ENCODE data around the gene SMIM21.

Gene SMIM21

DNA sequence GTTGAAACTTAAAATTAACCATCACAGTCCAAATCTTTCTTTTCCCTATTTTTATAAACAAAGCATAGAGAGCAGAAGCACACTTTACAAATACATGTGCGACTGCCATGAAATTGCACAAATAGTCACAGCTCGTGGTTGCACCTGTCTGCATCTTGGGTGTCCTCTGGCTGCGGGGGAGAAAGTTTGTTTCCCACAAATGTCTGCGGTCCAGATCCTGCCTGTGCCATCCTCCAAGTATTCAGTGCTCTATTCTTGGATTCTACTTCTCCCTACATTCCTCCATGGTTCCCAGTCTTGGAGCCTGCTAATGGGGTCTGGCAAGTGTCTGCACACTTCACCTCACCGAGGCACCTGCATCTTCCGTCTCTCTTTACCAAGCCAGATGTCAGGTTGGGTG is 52.2 kb downstream of the SMIM21 start:
- no peak for DNase-seq

DNA sequence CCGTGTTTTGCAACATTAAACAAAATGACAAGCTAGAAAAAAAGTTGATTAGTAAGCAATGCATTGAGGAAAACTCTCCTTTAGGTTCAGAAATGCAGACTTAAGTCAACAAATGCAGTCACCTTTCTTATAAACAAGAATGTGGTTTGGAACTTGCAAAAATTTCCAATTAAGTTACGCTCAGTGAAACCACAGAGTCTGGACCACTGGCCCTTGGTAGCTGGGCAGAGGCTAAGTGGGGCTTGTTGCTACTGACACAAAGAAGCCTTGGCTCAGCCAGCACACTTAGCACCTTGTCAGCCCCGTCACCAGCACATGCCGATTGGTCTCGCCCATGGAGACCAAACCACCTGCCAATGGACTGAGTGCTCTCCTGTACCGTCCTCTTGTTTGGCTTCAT is 53.0 kb downstream of the SMIM21 start:
- DNase-seq = no peak

DNA sequence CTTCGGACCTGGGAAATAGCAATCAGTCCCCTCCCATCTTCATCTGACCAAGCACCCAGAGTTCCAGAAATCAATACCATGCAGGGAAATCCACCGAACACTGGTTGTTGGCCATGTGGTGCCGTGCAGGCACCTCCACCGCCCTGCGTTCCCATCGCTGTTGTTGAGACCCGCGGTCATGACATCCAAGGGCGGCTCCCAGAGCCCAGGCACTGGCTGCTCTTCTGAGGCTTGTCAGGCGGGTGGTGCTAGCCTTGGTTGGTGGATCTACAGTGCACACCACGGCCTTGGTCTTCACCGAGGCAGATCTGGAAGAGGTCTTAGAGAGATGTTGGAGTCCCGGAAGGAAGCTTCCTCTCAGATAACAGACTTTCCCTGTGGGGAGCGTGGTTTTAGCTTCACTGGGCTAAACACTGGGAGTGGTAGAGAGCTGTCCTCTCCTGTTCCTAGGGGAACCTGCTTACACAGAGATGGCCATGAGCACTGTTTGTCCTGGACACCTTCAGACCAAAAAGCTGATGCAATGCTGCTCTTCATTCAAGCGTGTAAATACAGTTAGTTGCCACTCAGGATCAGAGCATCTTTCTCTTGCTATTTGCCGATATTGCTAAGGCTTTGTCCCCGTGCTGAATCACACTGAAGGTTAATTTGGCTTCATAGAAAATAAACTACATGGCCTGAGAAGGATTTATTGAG is 58.3 kb downstream of the SMIM21 start:
- DNase-seq = no peak

DNA sequence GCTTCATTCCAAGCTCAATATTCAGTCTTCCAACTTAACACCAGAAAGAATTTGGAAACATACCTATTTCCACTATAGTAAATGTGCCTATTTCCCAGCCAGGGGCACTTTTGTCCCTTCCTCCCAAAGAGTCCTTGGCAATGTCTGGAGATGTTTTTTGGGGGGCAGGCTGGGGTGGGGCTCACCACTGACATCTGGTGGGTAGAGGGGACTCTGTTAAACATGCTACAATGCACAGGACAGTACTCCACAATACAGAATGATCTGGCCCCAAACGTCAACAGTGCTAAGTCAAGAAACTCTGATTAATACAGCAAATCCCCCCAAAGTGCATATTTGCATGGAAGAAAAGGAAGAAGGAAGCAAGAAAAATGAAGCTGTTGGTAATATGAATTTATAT is 61.7 kb downstream of the SMIM21 start:
- no peak for DNase-seq

DNA sequence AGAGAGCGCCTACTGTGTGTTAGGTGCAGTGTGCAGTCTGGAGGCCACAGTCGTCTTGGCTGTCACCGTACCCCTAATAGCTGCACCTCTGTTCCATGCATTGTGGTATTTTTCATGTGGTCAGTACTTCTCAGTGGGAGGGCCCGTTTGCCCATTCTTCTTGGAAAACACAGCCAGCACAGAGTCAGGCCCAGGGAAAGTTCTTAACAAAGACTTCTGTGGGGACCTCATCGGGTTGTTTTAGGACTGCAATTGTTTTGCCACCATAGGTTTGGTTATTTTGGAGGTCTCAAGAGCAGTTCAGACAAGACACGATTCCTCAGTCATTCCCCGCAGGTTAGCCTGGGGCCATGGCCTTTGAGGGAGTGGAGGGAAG is 62.3 kb downstream of the SMIM21 start:
- no peak for DNase-seq

DNA sequence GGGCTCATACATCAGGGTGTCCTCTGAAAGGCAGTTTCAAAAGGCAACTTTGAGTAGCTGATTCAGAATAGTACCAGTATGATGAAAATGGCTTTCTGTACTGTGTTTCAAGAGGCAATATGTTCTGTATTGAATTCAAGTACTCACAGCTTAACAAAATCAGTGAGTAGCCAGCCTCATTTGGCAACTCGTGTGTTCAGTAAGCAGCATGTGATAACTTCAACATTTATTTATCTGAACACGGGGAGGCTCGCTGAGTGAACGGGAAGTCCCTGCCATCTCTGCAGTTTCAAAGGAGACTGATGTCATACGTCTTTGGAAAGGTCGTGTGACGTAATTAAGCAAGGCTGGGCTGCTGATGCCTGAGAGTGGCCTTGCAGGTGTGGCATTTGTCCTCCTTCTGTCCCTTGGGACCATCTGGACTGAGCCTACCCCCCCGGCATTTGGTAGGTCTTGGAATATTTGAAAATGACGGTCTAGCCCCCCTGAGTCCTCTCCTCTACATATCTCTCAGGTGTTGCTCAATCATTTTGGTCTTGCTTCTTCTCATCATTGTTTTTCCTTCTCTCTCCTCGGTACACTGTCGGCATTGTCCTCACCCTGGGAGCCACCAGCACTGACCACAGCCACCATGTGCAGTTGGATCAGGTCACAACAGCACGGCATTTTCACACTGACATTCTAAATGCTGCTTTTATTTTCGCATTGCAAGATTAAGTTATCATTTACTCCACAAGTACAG is 62.8 kb downstream of the SMIM21 start:
- no peak for DNase-seq

DNA sequence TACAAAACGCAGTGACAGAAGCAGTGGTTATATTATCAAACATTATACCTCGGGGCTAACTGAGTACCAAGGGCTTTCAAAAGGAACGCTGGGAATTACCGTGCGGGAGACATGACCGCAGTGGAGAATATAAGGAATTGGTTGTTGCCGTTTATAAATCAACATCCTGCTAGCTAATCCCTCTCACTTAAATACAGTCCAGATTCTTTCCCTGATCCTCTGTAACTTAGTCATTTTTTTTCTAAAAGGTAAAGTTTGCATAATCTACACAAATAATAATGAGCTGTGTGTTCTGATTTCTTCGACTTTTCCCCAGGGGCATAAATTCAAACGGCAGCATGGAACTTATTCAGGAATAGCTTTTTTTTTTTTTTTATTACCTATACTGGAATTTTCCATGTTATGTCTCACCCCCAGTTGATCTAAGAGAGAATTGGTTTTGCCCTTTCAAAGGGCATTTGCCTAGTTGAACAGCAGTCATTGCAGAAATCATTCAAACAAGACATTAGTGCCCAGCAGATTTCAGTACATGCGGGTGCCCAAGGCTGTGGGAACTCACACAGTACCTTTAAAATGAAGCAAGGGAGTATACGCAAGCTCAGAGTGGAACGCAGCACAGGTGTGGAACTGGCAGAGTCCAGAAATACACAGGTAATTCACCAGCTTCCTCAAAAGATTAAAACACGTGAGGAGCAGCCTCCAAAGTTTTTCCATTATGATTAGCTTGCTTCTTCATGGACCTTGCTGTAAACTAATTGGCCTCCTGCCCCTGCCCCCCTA is 63.9 kb downstream of the SMIM21 start:
- DNase-seq = no peak

DNA sequence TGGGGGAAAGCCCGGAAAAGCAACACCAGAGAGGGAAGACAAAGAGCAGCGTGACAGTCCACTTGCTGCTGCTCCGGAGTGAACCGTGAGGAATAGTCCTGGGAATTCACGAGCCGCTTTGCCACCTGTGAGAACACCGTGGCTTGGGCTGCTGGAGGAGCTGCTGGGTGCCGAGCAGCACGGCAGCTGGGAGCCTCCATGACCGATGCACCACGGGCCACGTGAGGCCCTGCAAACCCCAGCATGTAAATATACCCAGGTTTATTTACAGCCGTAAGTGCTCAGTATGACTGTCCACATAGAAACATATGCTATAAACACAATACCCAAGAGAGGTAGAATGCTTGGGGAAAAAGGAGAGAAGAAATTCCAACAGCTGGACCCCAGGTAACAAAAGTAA is 65.1 kb downstream of the SMIM21 start:
- no peak for DNase-seq

DNA sequence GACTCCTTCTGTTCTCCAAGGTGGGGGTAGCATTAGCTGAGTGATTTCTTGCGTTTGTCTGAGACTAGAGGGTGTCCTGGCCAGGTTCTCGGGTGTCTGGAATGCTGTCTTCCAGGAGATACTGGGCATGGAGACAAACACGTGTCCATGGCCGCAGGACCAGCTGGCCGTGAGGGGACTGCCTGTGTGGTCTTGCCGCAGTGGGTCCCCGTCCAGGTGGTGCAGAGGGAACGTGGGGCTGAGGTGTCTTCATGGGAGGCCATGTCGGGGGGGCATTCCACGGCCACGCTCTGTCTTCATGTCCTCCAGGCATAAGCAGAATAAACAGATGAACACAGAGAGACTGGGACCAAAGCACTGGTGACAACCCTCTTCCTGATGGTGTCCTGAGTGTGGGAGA is 66.6 kb downstream of the SMIM21 start:
- DNase-seq = no peak

DNA sequence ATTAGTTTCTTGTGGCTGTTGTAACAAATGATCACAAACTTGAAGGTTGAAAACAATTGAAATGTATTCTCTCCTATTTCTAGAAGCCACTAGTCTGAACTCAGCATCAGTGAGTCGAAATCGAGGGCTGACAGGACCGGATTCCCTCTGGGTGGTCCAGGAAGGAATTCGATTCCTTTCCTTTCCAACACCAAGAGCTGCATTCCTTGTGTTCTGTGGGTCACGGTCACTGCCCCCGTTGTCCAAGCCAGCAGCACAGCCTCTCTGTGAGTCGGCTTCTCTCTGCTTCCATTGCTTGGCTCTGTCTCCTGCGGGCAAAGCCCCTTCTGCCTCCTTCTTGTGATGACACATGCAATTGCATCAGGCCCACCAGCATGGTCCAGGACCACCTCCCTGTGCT is 67.3 kb downstream of the SMIM21 start:
- no peak for DNase-seq
